Stimulated activated naive B cell treated with anti-CD40 and anti-IgM and Interleukin-4, amounts not matched to agents 10 μg/mL and 1 μg/mL and 100 μg/mL, for 72 hours (primary cell): ENCODE data around the gene TMEM205.
A peak's percentile ranks its signal among the peaks of the same experiment; 100 is the strongest.
"Not testable (repeated sequence)": the region's sequence is repeated elsewhere in the genome, so short reads cannot be mapped to it uniquely, and the experiment has no call there.

Experiments used
- ATAC-seq, 2 donors: fragments of 150-1000 bp; cut with Tn5 transposase; replicated peaks; 2 replicates each; pipeline ENCODE4 v1.10.0; 2021; ENCODE audit warnings: moderate library complexity in 1 of 2
- DNase-seq: peaks from one replicate; pipeline ENCODE4 v3.0.0; 2021
- H3K27ac Mint-ChIP-seq: one replicate; pipeline ENCODE4 v1.8.0; 2022; ENCODE audit warnings: mild to moderate bottlenecking, mixed read lengths
- H3K27me3 Mint-ChIP-seq, 2 donors: one replicate each; pipeline ENCODE4 v1.8.0; 2022; ENCODE audit warnings: mixed read lengths in 2 of 2
- H3K36me3 Mint-ChIP-seq, 2 donors: one replicate each; pipeline ENCODE4 v1.8.0; 2022; ENCODE audit warnings: mixed read lengths in 2 of 2, mild to moderate bottlenecking in 1 of 2
- H3K4me1 Mint-ChIP-seq, 2 donors: one replicate each; pipeline ENCODE4 v1.8.0; 2022; ENCODE audit warnings: mixed read lengths in 2 of 2, mild to moderate bottlenecking in 1 of 2
- H3K4me3 Mint-ChIP-seq, 2 donors: one replicate each; pipeline ENCODE4 v1.8.0; 2022; ENCODE audit warnings: mild to moderate bottlenecking in 2 of 2, mixed read lengths in 2 of 2, moderate library complexity in 1 of 2
- H3K9me3 Mint-ChIP-seq, 2 donors: one replicate each; pipeline ENCODE4 v1.8.0; 2022; ENCODE audit warnings: mixed read lengths in 2 of 2, mild to moderate bottlenecking in 1 of 2

The TMEM205 gene

DNA sequence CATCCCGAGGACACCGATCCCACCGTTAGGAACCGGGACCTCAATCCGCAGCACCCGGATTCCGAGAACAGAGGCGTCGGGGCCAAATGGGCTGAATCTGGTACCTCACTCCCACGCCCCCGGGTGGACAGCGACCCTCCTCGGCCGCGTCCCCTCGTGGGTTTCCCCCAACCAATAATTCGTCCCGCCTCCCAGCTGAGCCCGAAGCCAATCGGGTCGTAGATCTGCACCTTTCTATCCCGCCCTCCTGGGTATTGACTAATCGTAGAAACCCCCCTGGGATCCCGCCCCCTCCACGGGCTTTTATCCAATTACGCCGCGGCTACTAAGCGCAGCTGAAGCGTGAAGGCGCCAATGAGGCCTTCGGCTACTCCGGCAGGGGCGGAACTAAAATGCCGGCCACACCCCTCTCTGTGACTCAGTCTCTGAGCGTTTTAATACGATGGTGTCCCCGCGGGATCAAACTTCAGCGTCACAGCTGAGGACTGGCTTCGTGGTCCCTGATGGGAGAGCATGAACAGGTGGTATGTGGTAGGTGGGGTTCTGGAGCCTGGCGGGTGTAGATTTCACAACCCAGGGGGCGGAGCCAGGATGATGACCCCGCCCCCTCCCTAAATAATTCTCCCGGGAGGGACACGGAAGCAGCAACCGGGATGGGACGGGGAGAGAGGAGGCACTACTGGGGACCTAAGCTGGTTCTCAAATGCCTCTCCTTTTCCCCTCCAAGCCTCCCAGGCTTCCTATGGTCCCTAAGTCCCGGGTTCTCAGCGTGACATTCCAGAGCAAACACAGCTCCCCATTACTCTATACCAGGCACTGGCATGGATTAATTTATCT, at the start of gene TMEM205, which contains the start of gene CCDC159:
Gene TMEM205, minus strand, starts transcription at position 165 of the 837 bp plus-strand sequence. CDS start 649 bp downstream, outside the sequence.
Gene CCDC159, plus strand, starts transcription at position 416 of the 837 bp plus-strand sequence. Its CDS starts 88 bp downstream, at position 504.
- DNase-seq (peak; percentile 99), ATAC-seq (peak; percentile 94 to 96)
- Mint-ChIP-seq H3K4me3 (peak within 1 kb of the TSS; percentile 90 to 95), H3K9me3 (peaks cover 6% of the 10 kb centered on the region in 2 donors), H3K4me1 (peaks cover 21 to 43% of the 10 kb centered on the region in 2 donors), H3K27ac (peak within 1 kb of the TSS; percentile 95), H3K36me3 (peaks cover 13 to 22% of the 10 kb centered on the region in 2 donors), H3K27me3 (no peaks in the 10 kb centered on the region)

DNA sequence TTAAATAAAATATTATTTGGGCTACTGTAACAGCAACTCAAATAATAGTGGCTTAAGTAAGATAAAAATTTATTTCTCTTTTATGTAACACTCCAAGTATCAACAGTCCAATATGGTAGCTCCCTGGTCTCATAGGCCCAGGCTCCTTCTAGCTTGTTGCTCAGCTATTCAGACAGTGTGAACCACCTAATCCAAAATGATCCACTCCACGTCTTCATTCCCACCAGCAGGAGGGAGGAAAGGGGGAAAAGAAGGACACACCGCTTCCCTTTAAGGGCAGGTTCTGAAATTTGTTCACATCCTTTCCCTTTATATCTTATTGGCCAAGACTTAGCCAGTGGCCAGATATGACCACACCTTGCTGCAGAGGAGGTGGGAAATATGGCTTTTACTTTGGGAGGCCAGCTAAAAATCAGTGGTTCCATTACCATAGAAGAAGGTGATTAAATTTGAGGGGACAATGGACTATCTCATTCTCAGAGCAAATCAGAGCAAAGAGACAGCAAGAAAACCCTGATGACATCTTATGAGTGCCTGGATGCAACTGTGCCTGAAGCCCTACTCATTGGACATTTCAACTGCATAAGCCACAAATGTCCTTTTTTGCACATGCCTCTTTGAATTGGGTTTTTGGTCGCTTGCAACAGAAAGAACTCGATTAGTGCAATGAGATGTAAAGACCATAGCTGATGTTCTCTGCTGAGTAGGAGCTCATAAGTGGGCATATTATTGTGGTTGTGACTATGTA, 45.0 kb upstream of the TMEM205 start:
- Mint-ChIP-seq H3K9me3 (peaks cover 3 to 6% of the 10 kb centered on the region in 2 donors), H3K27ac (no peak overlapping the region), H3K4me1 (peaks cover 11 to 12% of the 10 kb centered on the region in 2 donors), H3K36me3 (no peaks in the 10 kb centered on the region), H3K4me3 (no peak overlapping the region), H3K27me3 (peaks cover 0 to 5% of the 10 kb centered on the region in 2 donors)
- DNase-seq (no peak), ATAC-seq (no peak)

DNA sequence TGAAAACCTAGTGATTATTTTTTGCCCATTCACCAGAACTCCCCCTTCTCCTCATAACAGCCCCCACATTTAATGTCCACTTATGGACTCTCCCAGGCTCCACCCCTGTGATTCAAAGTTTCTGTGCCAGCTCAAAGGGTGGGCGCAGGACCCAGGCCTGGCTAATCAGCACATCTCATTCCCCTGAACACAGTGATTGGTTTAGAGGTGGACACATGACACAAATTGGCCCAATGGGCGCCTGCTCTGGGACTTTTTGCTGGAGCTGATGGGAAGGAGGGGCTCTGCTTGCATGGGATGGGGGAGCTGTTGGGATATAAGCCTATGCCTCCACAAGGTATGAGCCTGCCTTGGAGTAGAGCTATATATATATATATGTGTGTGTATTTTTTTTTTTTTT, 44.3 kb upstream of the TMEM205 start:
- no peak for ATAC-seq
- no peak for DNase-seq
- peaks cover 11 to 12% of the 10 kb centered on the region in 2 donors for H3K4me1 Mint-ChIP-seq
- peaks cover 0 to 4% of the 10 kb centered on the region in 2 donors for H3K27me3 Mint-ChIP-seq
- no peak overlapping the region for H3K4me3 Mint-ChIP-seq
- no peak overlapping the region for H3K27ac Mint-ChIP-seq
- peaks cover 3 to 6% of the 10 kb centered on the region in 2 donors for H3K9me3 Mint-ChIP-seq
- no peaks in the 10 kb centered on the region for H3K36me3 Mint-ChIP-seq

DNA sequence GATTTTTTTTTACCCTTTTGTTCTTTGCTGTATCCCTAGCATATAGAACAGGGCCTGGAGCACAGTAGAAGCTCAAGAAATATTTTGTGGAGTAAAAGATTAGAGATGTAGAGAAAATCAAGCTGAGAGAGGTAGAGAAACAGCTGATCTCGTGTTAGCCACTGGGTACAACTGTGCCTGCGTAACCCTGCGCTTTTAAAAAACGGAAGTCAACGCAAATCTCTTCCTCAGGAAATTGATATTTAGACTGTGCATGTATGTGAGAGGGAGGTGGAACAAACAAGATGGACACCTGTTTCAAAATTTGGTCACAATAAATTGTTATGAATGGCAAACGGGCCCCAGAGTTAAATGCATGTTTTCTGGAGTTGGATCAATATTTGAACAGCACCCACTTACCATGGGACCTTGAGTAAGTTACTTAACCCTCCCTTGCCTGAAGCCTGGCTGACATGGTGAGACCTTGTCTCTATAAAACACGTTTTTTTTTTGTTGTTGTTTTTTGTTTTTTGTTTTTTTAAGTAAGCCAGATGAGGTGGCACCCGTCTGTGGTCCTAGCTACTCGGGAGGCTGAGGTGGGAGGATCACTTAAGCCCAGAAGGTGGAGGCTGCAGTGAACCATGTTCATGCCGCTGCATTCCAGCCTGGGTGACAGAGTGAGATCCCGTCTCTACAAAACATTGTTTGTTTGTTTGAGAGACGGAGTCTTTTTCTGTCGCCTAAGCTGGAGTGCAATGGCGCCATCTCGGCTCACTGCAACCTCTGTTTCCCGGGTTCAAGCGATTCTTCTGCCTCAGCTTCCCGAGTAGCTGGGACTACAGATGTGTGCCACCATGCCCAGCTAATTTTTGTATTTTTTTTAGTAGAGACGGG, 41.3 kb upstream of the TMEM205 start:
- H3K36me3 Mint-ChIP-seq, result no peaks in the 10 kb centered on the region
- DNase-seq, result no peak
- H3K27ac Mint-ChIP-seq, result peak overlapping the region; percentile 74
- peaks cover 5 to 9% of the 10 kb centered on the region in 2 donors for H3K27me3 Mint-ChIP-seq
- peaks cover 3 to 6% of the 10 kb centered on the region in 2 donors for H3K9me3 Mint-ChIP-seq
- H3K4me3 Mint-ChIP-seq, result no peak overlapping the region
- peaks cover 13 to 25% of the 10 kb centered on the region in 2 donors for H3K4me1 Mint-ChIP-seq
- ATAC-seq, result peak; percentile 72 to 73

DNA sequence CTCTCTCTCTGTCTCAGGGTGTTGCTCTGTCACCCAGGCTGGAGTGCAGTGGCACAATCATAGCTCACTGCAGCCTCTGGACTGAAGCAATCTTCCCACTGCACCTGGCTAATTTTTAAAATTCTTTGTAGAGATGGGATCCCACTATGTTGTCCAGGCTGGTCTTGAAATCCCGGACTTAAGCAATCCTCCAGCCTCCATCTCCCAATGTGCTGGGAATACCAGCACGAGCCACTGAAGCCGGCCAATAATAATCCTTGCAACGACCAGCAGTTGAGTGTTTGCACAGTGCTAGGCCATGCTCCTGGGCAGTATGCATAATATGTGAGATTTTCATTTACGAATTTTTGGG, 38.7 kb upstream of the TMEM205 start:
- no peak for ATAC-seq
- H3K4me1 Mint-ChIP-seq, result peaks cover 24 to 47% of the 10 kb centered on the region in 2 donors
- peaks cover 0 to 4% of the 10 kb centered on the region in 2 donors for H3K36me3 Mint-ChIP-seq
- H3K27me3 Mint-ChIP-seq, result peaks cover 5 to 9% of the 10 kb centered on the region in 2 donors
- H3K9me3 Mint-ChIP-seq, result no peaks in the 10 kb centered on the region
- peak overlapping the region; percentile 47 for H3K27ac Mint-ChIP-seq
- no peak for DNase-seq
- H3K4me3 Mint-ChIP-seq, result peak overlapping the region; percentile 4 to 64

DNA sequence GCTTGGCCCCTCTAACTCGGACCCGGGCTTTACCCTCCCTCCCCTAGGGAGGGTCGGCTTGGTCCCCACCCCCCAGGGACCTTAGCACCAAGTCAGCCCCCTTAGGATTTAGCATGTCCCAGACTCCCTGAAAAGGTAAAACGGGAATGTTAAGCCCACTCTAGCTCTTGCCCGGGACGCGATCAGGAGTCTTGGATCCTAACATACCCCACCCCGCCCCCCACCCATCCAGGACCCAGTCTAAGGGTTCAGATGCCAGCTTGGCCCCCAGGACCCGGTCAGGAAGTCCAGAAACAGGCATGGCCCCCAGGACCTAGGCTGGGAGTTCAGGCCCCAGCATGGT, 37.6 kb upstream of the TMEM205 start:
- ATAC-seq (no peak), DNase-seq (no peak)
- peaks cover 1 to 5% of the 10 kb centered on the region in 2 donors for H3K36me3 Mint-ChIP-seq
- H3K27me3 Mint-ChIP-seq, result peaks cover 5 to 9% of the 10 kb centered on the region in 2 donors
- H3K4me3 Mint-ChIP-seq, result peak overlapping the region; percentile 76 to 83
- H3K27ac Mint-ChIP-seq, result no peak overlapping the region
- H3K4me1 Mint-ChIP-seq, result peaks cover 25 to 49% of the 10 kb centered on the region in 2 donors
- H3K9me3 Mint-ChIP-seq, result no peaks in the 10 kb centered on the region

DNA sequence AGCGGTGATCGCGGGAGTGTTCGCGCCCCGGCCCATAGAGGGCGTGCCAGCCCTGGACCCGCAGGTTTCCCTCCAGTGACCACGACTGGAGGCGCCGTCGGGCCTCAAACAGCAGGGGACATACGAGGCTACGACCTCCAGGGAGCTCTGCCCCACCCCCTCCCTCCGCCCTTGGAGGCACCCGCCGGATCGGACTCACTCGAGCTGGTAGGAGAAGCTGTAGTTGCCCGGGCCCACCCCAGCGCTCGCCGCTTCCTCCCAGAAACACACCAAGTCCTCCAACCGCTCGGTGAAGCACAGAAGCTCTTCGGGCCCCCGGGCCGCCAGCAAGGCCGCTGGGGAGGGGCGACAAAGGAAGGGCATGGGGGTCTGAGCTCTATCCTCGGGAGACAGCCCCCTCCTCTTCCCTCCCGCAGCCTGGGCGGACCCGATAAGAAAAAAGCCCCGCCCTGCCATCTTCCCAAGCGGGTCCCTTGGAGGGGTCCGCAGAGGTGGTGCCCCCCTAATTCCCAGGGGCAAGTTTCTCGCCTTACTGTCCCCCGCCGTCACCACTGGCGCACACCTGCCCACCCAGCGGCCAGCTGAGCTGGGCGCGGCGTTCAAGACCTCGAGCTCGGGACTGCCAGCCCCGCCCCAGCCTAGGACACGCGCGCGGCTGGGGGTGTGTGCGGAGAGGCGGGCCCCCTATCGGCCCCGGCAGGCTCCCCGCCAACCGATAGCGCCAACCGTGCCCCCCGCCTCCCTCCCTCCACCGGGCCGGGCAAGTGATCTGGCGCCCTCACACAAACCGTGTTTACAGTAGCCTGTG, 37.0 kb upstream of the TMEM205 start:
- peak overlapping the region; percentile 77 for H3K27ac Mint-ChIP-seq
- peak overlapping the region; percentile 76 to 83 for H3K4me3 Mint-ChIP-seq
- H3K27me3 Mint-ChIP-seq, result peaks cover 5 to 9% of the 10 kb centered on the region in 2 donors

DNA sequence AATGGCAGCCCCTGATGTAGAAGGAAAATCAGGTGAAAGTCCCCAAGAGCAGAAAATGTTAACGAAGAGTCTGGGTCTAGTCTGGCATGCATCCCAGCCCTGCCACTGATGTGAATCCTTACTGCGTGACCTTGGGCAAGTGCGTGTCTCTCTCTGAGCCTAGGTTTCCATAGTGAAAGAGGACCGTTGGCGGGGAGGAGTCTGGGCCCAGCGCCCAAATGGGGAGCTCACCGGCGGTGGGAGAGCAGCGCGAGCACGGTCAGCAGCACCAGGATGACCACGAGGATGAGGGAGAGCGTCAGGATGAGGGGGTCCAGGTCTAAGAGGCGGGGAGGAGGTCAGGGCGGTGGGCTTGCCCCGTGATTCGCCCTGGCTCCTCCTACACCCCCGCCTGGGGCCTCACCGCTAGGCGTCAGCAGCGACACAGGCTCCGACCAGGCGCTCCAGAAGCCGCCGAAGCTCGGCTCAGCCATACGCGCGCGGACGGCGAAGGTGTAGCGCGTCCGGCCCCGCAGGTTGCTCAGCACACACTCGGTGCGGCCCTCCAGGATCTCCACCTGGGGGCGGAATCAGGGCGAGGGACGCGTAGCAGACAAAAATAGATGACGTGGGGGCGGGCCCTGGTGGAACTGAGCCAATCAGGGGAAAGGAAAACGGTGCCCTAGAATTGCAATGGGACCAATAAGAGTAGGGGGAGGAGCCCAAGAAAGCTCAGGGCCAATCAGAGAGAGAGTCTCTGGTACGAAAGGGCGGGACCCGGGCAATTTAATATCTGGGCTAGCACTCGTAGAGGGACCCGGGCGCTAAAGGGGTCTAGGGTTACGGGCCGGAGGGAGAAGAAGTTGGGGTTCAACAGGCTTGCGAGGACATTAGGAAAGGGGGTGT, 34.8 kb upstream of the TMEM205 start:
- DNase-seq (peak; percentile 97), ATAC-seq (peak; percentile 88 to 90)
- H3K36me3 Mint-ChIP-seq, result peaks cover 10% of the 10 kb centered on the region in 2 donors
- H3K4me1 Mint-ChIP-seq, result peaks cover 31 to 57% of the 10 kb centered on the region in 2 donors
- H3K27ac Mint-ChIP-seq, result peak overlapping the region; percentile 95
- peaks cover 0 to 2% of the 10 kb centered on the region in 2 donors for H3K9me3 Mint-ChIP-seq
- peaks cover 5 to 9% of the 10 kb centered on the region in 2 donors for H3K27me3 Mint-ChIP-seq
- H3K4me3 Mint-ChIP-seq, result peak overlapping the region; percentile 86 to 95

More for the DNA sequence above, 37.0 kb upstream of the TMEM205 start:
- peaks cover 6% of the 10 kb centered on the region in 2 donors for H3K36me3 Mint-ChIP-seq
- peaks cover 29 to 53% of the 10 kb centered on the region in 2 donors for H3K4me1 Mint-ChIP-seq
- no peaks in the 10 kb centered on the region for H3K9me3 Mint-ChIP-seq
- DNase-seq, result peak; percentile 21
- no peak for ATAC-seq

DNA sequence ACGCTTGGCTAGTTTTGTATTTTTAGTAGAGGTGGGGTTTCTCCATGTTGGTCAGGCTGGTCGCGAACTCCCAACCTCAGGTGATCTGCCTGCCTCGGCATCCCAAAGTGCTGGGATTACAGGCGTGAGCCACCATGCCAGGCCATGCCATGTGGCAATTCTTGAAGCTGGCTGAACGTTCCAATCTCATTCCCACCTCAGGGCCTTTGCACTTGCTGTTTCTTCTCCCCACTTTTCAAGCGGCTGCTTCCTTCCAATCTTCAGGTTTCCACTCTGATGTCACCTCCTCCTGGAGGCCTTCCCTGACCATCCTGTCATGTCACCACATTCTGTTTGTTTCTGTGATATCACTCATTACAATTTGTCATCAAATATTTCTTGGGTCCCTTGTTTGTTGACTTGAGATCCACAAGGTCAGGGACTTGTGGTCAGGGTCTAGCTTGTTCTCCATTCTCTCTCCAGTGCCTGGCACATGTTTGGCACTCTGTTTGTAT, 33.8 kb upstream of the TMEM205 start:
- H3K9me3 Mint-ChIP-seq, result peaks cover 0 to 2% of the 10 kb centered on the region in 2 donors
- ATAC-seq (no peak), DNase-seq (no peak)
- peaks cover 35 to 57% of the 10 kb centered on the region in 2 donors for H3K4me1 Mint-ChIP-seq
- H3K27me3 Mint-ChIP-seq, result peaks cover 5 to 9% of the 10 kb centered on the region in 2 donors
- peak overlapping the region; percentile 86 to 95 for H3K4me3 Mint-ChIP-seq
- peaks cover 10 to 12% of the 10 kb centered on the region in 2 donors for H3K36me3 Mint-ChIP-seq
- peak overlapping the region; percentile 95 for H3K27ac Mint-ChIP-seq

DNA sequence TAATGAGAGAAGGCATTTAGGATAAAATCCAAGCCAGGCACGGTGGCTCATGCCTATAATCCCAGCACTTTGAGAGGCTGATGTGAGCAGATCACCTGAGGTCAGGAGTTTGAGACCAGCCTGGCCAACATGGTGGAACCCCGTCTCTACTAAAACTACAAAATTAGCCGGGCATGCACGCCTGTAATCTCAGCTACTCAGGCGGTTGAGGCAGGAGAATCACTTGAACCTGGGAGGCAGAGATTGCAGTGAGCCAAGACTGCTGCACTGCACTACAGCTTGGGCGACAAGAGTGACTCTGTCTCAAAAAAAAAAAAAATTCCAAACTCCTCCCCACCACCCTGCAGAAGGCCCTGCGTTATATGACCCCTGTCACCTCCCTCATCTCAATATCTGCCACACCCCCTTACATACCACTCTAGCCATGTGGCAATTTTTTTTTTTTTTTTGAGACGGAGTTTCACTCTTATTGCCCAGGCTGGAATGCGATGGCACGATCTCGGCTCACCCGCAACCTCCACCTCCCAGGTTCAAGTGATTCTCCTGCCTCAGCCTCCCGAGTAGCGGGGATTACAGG, 33.3 kb upstream of the TMEM205 start:
- Mint-ChIP-seq H3K4me1 (peaks cover 33 to 57% of the 10 kb centered on the region in 2 donors), H3K36me3 (peaks cover 10 to 12% of the 10 kb centered on the region in 2 donors)
- ATAC-seq, H3K27me3 Mint-ChIP-seq, DNase-seq, H3K9me3 Mint-ChIP-seq, H3K4me3 Mint-ChIP-seq, H3K27ac Mint-ChIP-seq: not testable (repeated sequence)

DNA sequence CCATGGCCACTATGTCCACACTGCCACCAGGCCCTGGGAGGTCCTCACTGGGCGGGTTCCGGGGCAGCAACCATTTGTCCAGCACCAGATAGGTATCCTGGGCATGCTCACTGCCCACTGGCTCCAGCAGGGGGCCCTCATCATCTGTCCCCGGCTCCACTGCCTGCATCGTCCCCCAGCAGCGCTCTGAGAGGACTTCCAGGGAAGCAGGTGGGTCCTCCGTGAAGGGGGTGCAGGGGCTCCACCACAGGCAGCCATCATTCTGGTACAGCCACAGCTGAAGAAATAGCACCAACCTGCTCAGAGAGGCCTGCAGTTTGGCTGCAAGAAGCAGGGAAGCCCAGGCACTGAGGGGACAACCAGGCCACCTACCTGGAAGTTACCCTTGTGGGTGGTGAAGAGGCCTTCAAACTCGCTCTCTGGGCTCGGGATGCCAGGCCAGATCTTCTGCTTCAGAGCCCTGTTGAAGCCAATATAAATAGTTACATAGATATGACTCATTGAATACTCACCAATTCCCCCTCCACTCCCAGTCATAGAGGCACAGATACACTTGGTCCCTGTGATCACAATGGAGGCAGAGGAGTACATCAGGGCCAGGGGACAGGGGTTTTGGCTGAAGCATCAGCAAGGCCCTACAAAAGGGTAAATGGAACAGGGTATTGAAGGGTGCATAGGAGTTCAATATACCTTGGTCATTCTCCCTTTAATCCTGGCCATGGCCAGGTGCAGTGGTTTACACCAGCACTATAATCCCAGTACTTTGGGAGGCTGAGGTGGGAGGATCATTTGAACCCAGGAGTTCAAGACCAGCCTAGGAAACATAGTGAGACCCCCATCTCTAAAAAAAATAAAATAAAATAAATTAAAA, 32.5 kb upstream of the TMEM205 start:
- H3K4me3 Mint-ChIP-seq, result peak overlapping the region in 1 of 2 donors; percentile 24
- DNase-seq, result no peak

More for the DNA sequence above, 32.5 kb upstream of the TMEM205 start:
- peaks cover 5 to 9% of the 10 kb centered on the region in 2 donors for H3K27me3 Mint-ChIP-seq
- ATAC-seq, result no peak
- peaks cover 0 to 2% of the 10 kb centered on the region in 2 donors for H3K9me3 Mint-ChIP-seq
- peaks cover 10 to 12% of the 10 kb centered on the region in 2 donors for H3K36me3 Mint-ChIP-seq
- peaks cover 33 to 56% of the 10 kb centered on the region in 2 donors for H3K4me1 Mint-ChIP-seq
- H3K27ac Mint-ChIP-seq, result no peak overlapping the region
